Measurements from ENCODE around the gene TCERG1L.

Gene TCERG1L

GRCh38 chr10:131231323-131231964 is 80.1 kb downstream of the TCERG1L start:
- no peak overlapping the region for H3K27ac ChIP-seq
- no peak for TF ChIP-seq CTCF (IDR thresholded peaks at IDR 0.05)
- no peak for DNase-seq (ENCODE audit: low spot score)
- H3K4me3 ChIP-seq = no peak overlapping the region

- no peak overlapping the region for H3K27ac ChIP-seq
- DNase-seq (ENCODE audit: low spot score) = no peak
- no peak for TF ChIP-seq CTCF (IDR thresholded peaks at IDR 0.05)
- H3K4me3 ChIP-seq = no peak overlapping the region
Measured at GRCh38 chr10:131230641-131231322, 80.7 kb downstream of the TCERG1L start.

- no peak for TF ChIP-seq CTCF (IDR thresholded peaks at IDR 0.05)
Measured at GRCh38 chr10:131230166-131230565, 81.4 kb downstream of the TCERG1L start.

GRCh38 chr10:131227163-131227740 is 84.3 kb downstream of the TCERG1L start:
- Histone ChIP-seq H3K4me3 (no peak overlapping the region), H3K27ac (no peak overlapping the region)
- TF ChIP-seq CTCF (IDR thresholded peaks at IDR 0.05) = no peak
- no peak for DNase-seq (ENCODE audit: low spot score)

More at GRCh38 chr10:131230166-131230565, 81.4 kb downstream of the TCERG1L start:
- Histone ChIP-seq H3K27ac (no peak overlapping the region), H3K4me3 (no peak overlapping the region)
- no peak for DNase-seq (ENCODE audit: low spot score)

- no peak overlapping the region for H3K27ac ChIP-seq
- H3K4me3 ChIP-seq = no peak overlapping the region
- TF ChIP-seq CTCF (IDR thresholded peaks at IDR 0.05) = no peak
- DNase-seq (ENCODE audit: low spot score) = no peak
Measured at GRCh38 chr10:131226446-131227162, 84.9 kb downstream of the TCERG1L start.

GRCh38 chr10:131224106-131224505 is 87.4 kb downstream of the TCERG1L start:
- no peak for TF ChIP-seq CTCF (IDR thresholded peaks at IDR 0.05)
- no peak for DNase-seq (ENCODE audit: low spot score)
- Histone ChIP-seq H3K27ac (no peak overlapping the region), H3K4me3 (no peak overlapping the region)

Data from coronary artery (tissue), 2 donors.